KG1 (cell line): Measurements from ENCODE around the gene STX2.
"Not testable (repeated sequence)": the region's sequence is repeated elsewhere in the genome, so short reads cannot be mapped to it uniquely, and the experiment has no call there.

Experiments
- DNase-seq: peaks from one replicate; lab custom pipeline; 2025; lab: John Stamatoyannopoulos, UW

Gene STX2

GRCh38 chr12:130764475-130765185 lies 74.4 kb downstream of the STX2 start:
- no peak for DNase-seq

DNA sequence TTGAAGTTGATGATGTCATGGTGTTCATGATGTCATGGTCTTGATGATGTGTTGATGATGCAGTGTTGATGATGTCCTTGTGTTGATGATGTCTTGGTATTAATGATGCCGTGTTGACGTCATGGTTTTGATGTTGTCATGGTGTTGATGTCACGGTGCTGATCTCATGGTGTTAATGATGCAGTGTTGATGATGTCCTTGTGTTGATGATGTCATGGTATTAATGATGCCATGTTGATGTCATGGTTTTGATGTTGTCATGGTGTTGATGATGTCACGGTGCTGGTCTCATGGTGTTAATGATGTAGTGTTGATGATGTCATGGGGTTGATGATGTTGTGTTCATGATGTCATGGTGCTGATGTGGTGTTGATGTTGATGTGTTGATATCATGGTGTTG lies 75.0 kb downstream of the STX2 start:
- peak; percentile 1 for DNase-seq

DNA sequence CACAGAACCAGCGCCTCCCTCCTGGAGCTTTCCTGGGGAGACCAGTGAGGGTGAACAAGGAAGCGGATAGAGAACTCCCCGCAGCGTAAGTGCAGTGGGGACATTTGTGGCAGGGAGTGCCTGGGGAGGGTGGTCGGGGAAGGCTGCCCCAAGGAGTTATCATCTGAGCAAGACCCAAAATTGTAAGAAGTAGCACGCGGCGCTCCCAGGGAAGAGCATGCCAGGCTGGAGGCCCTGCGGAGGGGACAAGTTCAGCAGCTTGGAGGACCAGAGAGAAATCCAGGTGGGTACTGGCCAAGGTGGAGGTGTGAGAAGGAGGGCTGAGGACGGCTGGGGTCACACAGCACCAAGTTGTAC lies 76.8 kb downstream of the STX2 start:
- DNase-seq: no peak

- DNase-seq: no peak
Measured at GRCh38 chr12:130761537-130762318, 77.3 kb downstream of the STX2 start.

- DNase-seq: no peak
Measured at GRCh38 chr12:130754234-130754901, 84.7 kb downstream of the STX2 start.

DNA sequence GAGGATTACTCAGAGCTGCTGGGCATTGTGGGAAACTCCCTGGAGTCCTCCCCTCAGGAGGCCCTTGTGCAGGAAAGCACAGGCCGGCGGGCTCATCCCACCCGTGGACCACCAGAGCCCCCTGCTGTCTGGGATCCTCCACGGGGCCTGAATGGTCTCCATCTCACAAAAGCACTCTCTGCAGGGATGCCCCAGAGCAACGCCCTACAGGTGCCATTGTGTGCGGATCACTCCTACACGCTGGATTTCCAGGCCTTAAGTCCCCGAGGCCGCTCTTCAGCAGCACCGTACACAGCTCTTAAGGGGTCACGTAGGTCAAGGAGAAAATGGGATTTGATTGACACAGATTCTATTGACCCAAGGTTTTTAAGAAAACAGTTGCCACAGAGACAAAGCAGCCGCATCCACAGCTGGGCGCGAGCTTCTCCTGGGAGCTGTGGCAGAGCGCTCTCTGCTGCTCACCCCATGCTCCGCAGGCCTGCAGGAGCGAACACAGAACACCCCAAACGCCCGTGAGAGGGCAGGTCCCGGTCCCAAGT lies 86.3 kb downstream of the STX2 start:
- no peak for DNase-seq

- not testable (repeated sequence) for DNase-seq
Measured at GRCh38 chr12:130752037-130752436, 87.0 kb downstream of the STX2 start.

GRCh38 chr12:130748786-130749185 lies 90.3 kb downstream of the STX2 start:
- no peak for DNase-seq

GRCh38 chr12:130747867-130748740 lies 90.9 kb downstream of the STX2 start:
- peak; percentile 75 for DNase-seq

GRCh38 chr12:130746546-130746945 lies 92.5 kb downstream of the STX2 start:
- no peak for DNase-seq

DNA sequence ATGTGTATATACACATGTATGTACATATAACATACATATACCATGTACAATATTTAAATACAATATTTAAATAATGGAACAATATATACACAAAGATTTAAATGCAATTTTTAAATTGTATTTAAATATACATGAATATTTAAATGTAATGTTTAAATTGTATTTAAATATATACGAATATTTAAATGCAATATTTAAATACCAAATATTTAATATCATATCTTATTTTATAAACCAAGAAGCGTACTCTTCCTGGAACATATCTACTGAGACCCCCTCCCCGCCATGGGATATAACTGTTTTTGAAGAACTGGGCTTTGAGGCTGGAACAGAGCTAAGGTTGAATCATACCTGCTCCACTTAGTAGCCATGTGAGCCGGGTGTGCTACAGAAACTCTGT lies 93.1 kb downstream of the STX2 start:
- DNase-seq: no peak

- DNase-seq: no peak
Measured at GRCh38 chr12:130744274-130744673, 94.8 kb downstream of the STX2 start.

- no peak for DNase-seq
Measured at GRCh38 chr12:130743606-130744005, 95.4 kb downstream of the STX2 start.

DNA sequence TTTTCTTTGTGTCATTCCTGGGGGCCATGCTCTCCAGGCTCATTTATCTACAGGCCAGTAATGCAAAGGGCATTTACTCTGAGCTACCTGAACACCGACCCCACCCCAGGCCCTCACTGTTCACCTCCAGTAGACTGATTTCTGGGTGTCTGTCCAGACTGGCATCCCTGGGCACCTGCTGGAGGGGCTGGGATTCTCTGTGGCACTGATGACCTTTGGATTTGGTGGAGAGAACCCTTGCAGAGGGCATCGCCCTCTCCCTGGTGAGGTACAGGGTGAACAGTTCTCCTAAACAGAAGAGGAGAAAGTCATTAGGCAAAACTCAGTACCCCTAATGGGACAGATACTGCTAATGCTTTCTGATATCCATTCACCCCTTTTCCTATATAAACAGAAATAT lies 95.9 kb downstream of the STX2 start:
- DNase-seq: no peak

GRCh38 chr12:130742716-130743115 lies 96.3 kb downstream of the STX2 start:
- DNase-seq: no peak

- no peak for DNase-seq
Measured at GRCh38 chr12:130742112-130742511, 96.9 kb downstream of the STX2 start.
